IMR-90 (cell line): ENCODE data around the gene LTO1. TPM values are rescaled to one million over a fixed set of nuclear protein-coding genes. Genes with fewer than 3 reads are reported as not detected.

Source experiments
- ATAC-seq: fragments of 200-7000 bp; cut with Tn5 transposase; 2 replicates; pipeline ENCODE4 v1.9.1; 2020; ENCODE audit warnings: low read depth, mild to moderate bottlenecking, moderate library complexity
- BruUV-seq: library from RNA; stranded (reverse); fragments of 400-500 nt; replicated peaks from 2 replicates; lab custom pipeline; 2021; lab: Mats Ljungman, UMichigan
- CTCF ChIA-PET: fragments of 300-600 bp; formaldehyde crosslinking; extraction: SDS; loops from one replicate; lab custom pipeline; 2021; ENCODE audit warnings: antibody characterized with exemption; lab: Yijun Ruan, JAX
- POLR2A ChIA-PET: fragments of 300-600 bp; sonication (Branson Sonifier 250); formaldehyde crosslinking; loops from one replicate; lab custom pipeline; 2022; ENCODE audit warnings: antibody characterized with exemption; ENCODE audit not compliant: unreplicated experiment; lab: Charles Lee
- DNase-seq: peaks from one replicate; pipeline ENCODE4 v3.0.0; 2013
- H2AFZ ChIP-seq: replicated peaks from 2 replicates; pipeline ENCODE3; 2013; ENCODE audit warnings: low read length, mild to moderate bottlenecking; ENCODE audit not compliant: poor library complexity
- H2AK5ac ChIP-seq: 2 replicates; pipeline ENCODE4 v1.6.1; 2013; ENCODE audit warnings: low read depth, low read length, inconsistent platforms
- H2AK9ac ChIP-seq: replicated peaks from 2 replicates; pipeline ENCODE3; 2013; ENCODE audit warnings: mild to moderate bottlenecking, low read depth, low read length, moderate library complexity; ENCODE audit not compliant: poor library complexity
- H2BK120ac ChIP-seq: 2 replicates; pipeline ENCODE4 v1.6.1; 2013; ENCODE audit warnings: low read depth, low read length, inconsistent platforms
- H2BK15ac ChIP-seq: 3 replicates; pipeline ENCODE4 v1.6.1; 2013; ENCODE audit warnings: low read depth, low read length, inconsistent platforms
- H2BK20ac ChIP-seq: 2 replicates; pipeline ENCODE4 v1.6.1; 2013; ENCODE audit warnings: low read depth, mild to moderate bottlenecking, inconsistent platforms, low read length, moderate library complexity
- H2BK5ac ChIP-seq: 2 replicates; pipeline ENCODE4 v1.6.1; 2013; ENCODE audit warnings: mild to moderate bottlenecking, low read depth, low read length, inconsistent platforms; ENCODE audit not compliant: poor library complexity, severe bottlenecking
- H3K14ac ChIP-seq: replicated peaks from 2 replicates; pipeline ENCODE4 v1.6.1; 2013; ENCODE audit warnings: low read depth, low read length, inconsistent platforms
- H3K18ac ChIP-seq: 2 replicates; pipeline ENCODE4 v1.6.1; 2013; ENCODE audit warnings: low read depth, low read length, control low read depth
- H3K23ac ChIP-seq: 2 replicates; pipeline ENCODE4 v1.6.1; 2013; ENCODE audit warnings: low read depth, low read length, inconsistent platforms
- H3K27ac ChIP-seq: 2 replicates; pipeline ENCODE4 v1.5.1; 2013; ENCODE audit warnings: mild to moderate bottlenecking, control low read depth, low read length; ENCODE audit not compliant: insufficient read depth
- H3K27me3 ChIP-seq: 2 replicates; pipeline ENCODE4 v1.6.1; 2013; ENCODE audit warnings: low read length; ENCODE audit not compliant: control insufficient read depth, insufficient read depth
- H3K36me3 ChIP-seq: 2 replicates; pipeline ENCODE4 v1.6.1; 2013; ENCODE audit warnings: low read length, mixed read lengths; ENCODE audit not compliant: control insufficient read depth, insufficient read depth
- H3K4ac ChIP-seq: 2 replicates; pipeline ENCODE4 v1.6.1; 2013; ENCODE audit warnings: low read depth, low read length, inconsistent platforms
- H3K4me1 ChIP-seq: 2 replicates; pipeline ENCODE4 v1.6.1; 2013; ENCODE audit warnings: low read length, mixed read lengths; ENCODE audit not compliant: control insufficient read depth, insufficient read depth
- H3K4me2 ChIP-seq: 2 replicates; pipeline ENCODE4 v1.6.1; 2013; ENCODE audit warnings: low read depth, mild to moderate bottlenecking, control low read depth, low read length, moderate library complexity
- H3K4me3 ChIP-seq: 2 replicates; pipeline ENCODE4 v1.5.1; 2013; ENCODE audit warnings: low read depth, mild to moderate bottlenecking, control low read depth, low read length, moderate library complexity; ENCODE audit not compliant: insufficient read depth
- H3K56ac ChIP-seq: 2 replicates; pipeline ENCODE4 v1.6.1; 2013; ENCODE audit warnings: low read length, inconsistent platforms; ENCODE audit not compliant: insufficient read depth; ENCODE audit errors: extremely low read depth
- H3K79me1 ChIP-seq, 2 experiments: 2 replicates each; pipeline ENCODE4 v1.6.1; 2013; ENCODE audit warnings: low read length in 2 of 2, inconsistent platforms in 1 of 2, low read depth in 1 of 2
- H3K9ac ChIP-seq: 2 replicates; pipeline ENCODE4 v1.6.1; 2013; ENCODE audit warnings: low read depth, low read length, control low read depth
- H3K9me1 ChIP-seq: 2 replicates; pipeline ENCODE4 v1.6.1; 2013; ENCODE audit warnings: low read length, inconsistent platforms; ENCODE audit not compliant: insufficient read depth
- H3K9me3 ChIP-seq: 2 replicates; pipeline ENCODE4 v1.6.1; 2013; ENCODE audit warnings: low read length; ENCODE audit not compliant: control insufficient read depth, insufficient read depth
- H4K20me1 ChIP-seq: 2 replicates; pipeline ENCODE4 v1.6.1; 2013; ENCODE audit warnings: low read length, inconsistent platforms; ENCODE audit not compliant: insufficient read depth
- H4K5ac ChIP-seq: 2 replicates; pipeline ENCODE4 v1.6.1; 2013; ENCODE audit warnings: mild to moderate bottlenecking, low read depth, low read length, control low read depth
- H4K8ac ChIP-seq, 2 experiments: 2 replicates each; pipeline ENCODE4 v1.6.1; 2013; ENCODE audit warnings: low read depth in 2 of 2, low read length in 2 of 2, control low read depth in 1 of 2, inconsistent platforms in 1 of 2
- H4K91ac ChIP-seq: 2 replicates; pipeline ENCODE4 v1.6.1; 2013; ENCODE audit warnings: low read depth, low read length, inconsistent platforms; ENCODE audit not compliant: insufficient read depth
- BHLHE40 ChIP-seq: fragments of 150-350 bp; IDR thresholded peaks from 2 replicates; pipeline ENCODE4 v1.6.1; 2016; ENCODE audit warnings: mild to moderate bottlenecking, low read depth, low read length
- CEBPB ChIP-seq: IDR thresholded peaks from 2 replicates; pipeline ENCODE4 v1.6.1; 2012; ENCODE audit warnings: low read depth, low read length, improper control_type of control experiment
- CHD1 ChIP-seq: IDR thresholded peaks from 2 replicates; pipeline ENCODE4 v1.6.1; 2012; ENCODE audit warnings: low read depth, low read length, improper control_type of control experiment
- CTCF ChIP-seq: conservative IDR thresholded peaks from 2 replicates; pipeline ENCODE4 v1.5.1; 2012; ENCODE audit warnings: mild to moderate bottlenecking, low read depth, low read length, improper control_type of control experiment
- ELK1 ChIP-seq: fragments of 150-350 bp; IDR thresholded peaks from 2 replicates; pipeline ENCODE4 v1.6.1; 2016; ENCODE audit warnings: low read depth, mild to moderate bottlenecking, low read length, moderate library complexity, borderline replicate concordance
- FOS ChIP-seq: fragments of 150-350 bp; IDR thresholded peaks from 2 replicates; pipeline ENCODE4 v1.6.1; 2016; ENCODE audit warnings: low read depth, low read length
- MAFK ChIP-seq: IDR thresholded peaks from 2 replicates; pipeline ENCODE4 v1.6.1; 2012; ENCODE audit warnings: low read depth, low read length, improper control_type of control experiment
- MAZ ChIP-seq: IDR thresholded peaks from 2 replicates; pipeline ENCODE4 v1.6.1; 2012; ENCODE audit warnings: low read depth, mild to moderate bottlenecking, low read length, improper control_type of control experiment, moderate library complexity, borderline replicate concordance
- MXI1 ChIP-seq: IDR thresholded peaks from 2 replicates; pipeline ENCODE4 v1.6.1; 2012; ENCODE audit warnings: low read depth, mild to moderate bottlenecking, low read length, moderate library complexity, borderline replicate concordance
- NFE2L2 ChIP-seq: fragments of 150-350 bp; IDR thresholded peaks from 2 replicates; pipeline ENCODE4 v1.6.1; 2016; ENCODE audit warnings: low read depth, mild to moderate bottlenecking, low read length
- POLR2A ChIP-seq: IDR thresholded peaks from 2 replicates; pipeline ENCODE4 v1.6.1; 2012; ENCODE audit warnings: mild to moderate bottlenecking, low read depth, low read length
- RAD21 ChIP-seq: IDR thresholded peaks from 2 replicates; pipeline ENCODE4 v1.6.1; 2012; ENCODE audit warnings: low read length, improper control_type of control experiment
- RCOR1 ChIP-seq: IDR thresholded peaks from 2 replicates; pipeline ENCODE4 v1.6.1; 2012; ENCODE audit warnings: mild to moderate bottlenecking, low read length, improper control_type of control experiment; ENCODE audit not compliant: insufficient replicate concordance
- RFX5 ChIP-seq: IDR thresholded peaks from 2 replicates; pipeline ENCODE4 v1.8.0; 2012; ENCODE audit warnings: low read depth, mild to moderate bottlenecking, low read length, moderate library complexity
- SMC3 ChIP-seq: fragments of 150-350 bp; IDR thresholded peaks from 2 replicates; pipeline ENCODE4 v1.6.1; 2016; ENCODE audit warnings: low read depth, mild to moderate bottlenecking, antibody characterized with exemption, low read length, moderate library complexity
- USF2 ChIP-seq: fragments of 150-350 bp; IDR thresholded peaks from 2 replicates; pipeline ENCODE4 v1.6.1; 2017; ENCODE audit warnings: mild to moderate bottlenecking, antibody characterized with exemption, low read length, low read depth
- WGBS, 2 experiments: methylation state at CpG; one replicate each; pipeline versions ENCODE4 v1.1.5 to v1.1.7; 2013; ENCODE audit warnings: missing lambda C conversion rate in 2 of 2; ENCODE audit not compliant: insufficient read length in 1 of 2; ENCODE audit errors: extremely low coverage in 2 of 2; 5-methylcytosine and 5-hydroxymethylcytosine counted together
- dilution Hi-C: fragments of 300-500 bp; cut with HindIII; formaldehyde crosslinking; loops from one replicate; pipeline ENCODE4 v1.14.3; 2018; ENCODE audit warnings: low sequenced_read_pairs; ENCODE audit not compliant: unreplicated experiment
- in situ Hi-C: fragments of 300-500 bp; cut with MboI; formaldehyde crosslinking; loops from 3 replicates; pipeline ENCODE4 v1.14.3; 2019; ENCODE audit warnings: low sequenced_read_pairs, inconsistent platforms, mixed read lengths
- intact Hi-C: fragments of 100-400 bp; cut with micrococcal nuclease; formaldehyde crosslinking; loops from 2 replicates; pipeline ENCODE4 v1.10.0; 2022
- polyA plus RNA-seq, 3 experiments: library from polyadenylated mRNA; depleted of rRNA; stranded (reverse); fragments of >200 nt; gene quantifications; 2 replicates each; pipeline ENCODE4 v1.2.3, GENCODE V29; 2012; ENCODE audit warnings: low replicate concordance in 1 of 3
- total RNA-seq: library from RNA; depleted of rRNA; stranded (reverse); fragments of >200 nt; gene quantifications from 2 replicates; pipeline ENCODE4 v1.2.3, GENCODE V29; 2012

The LTO1 gene
- total and polyA plus RNA-seq, 2 of the 4 experiments (the other 2 are of a cell fraction), result 8.2 to 23.5 TPM

- Histone ChIP-seq H2BK120ac (no peak overlapping the region), H3K27me3 (no peaks in the 10 kb centered on the region), H3K4me2 (no peak overlapping the region), H2AK9ac (no peak overlapping the region), H2BK15ac (no peak overlapping the region), H2AK5ac (no peak overlapping the region), H3K27ac (no peak overlapping the region), H3K14ac (no peak overlapping the region), H2BK20ac (no peak overlapping the region), H3K4ac (no peak overlapping the region), H4K8ac (no peak overlapping the region), H3K56ac (no peak overlapping the region), H4K91ac (no peak overlapping the region), H3K9me3 (no peaks in the 10 kb centered on the region), H3K36me3 (peaks cover 30% of the 10 kb centered on the region), H3K23ac (no peak overlapping the region), H3K18ac (no peak overlapping the region), H4K20me1 (peaks cover 4% of the 10 kb centered on the region; the same call in 1 of the 2 replicates), H4K5ac (no peak overlapping the region), H2AFZ (no peak overlapping the region), H3K4me3 (no peak overlapping the region), H2BK5ac (no peak overlapping the region), H3K9me1 (no peaks in the 10 kb centered on the region), H3K9ac (no peak overlapping the region), H3K79me1 (peaks cover 5 to 28% of the 10 kb centered on the region in 2 experiments; a peak in 3 of 4 replicates), H3K4me1 (peaks cover 8% of the 10 kb centered on the region; the same call in 1 of the 2 replicates)
- ChIA-PET CTCF (no interaction called here), POLR2A (no interaction called here)
- intact Hi-C loops (no loop called here), dilution Hi-C loops (no loop called here), in situ Hi-C loops (loop anchor here (25.0 kb wide), 2 partner anchors 726 to 1051 kb away; no protein-coding TSS in a partner anchor)
- 94% methylated on average over 8 of the region's 13 CpGs; no CpG with 5 or more reads in 1 of the 2 experiments for WGBS, 2 experiments
- no peak for TF ChIP-seq POLR2A
- TF ChIP-seq CEBPB, result no peak
- TF ChIP-seq MXI1, result no peak
- no peak for TF ChIP-seq RFX5
- TF ChIP-seq RAD21, result no peak
- TF ChIP-seq NFE2L2, result no peak
- TF ChIP-seq CHD1, result no peak
- TF ChIP-seq MAZ, result no peak
- no peak for TF ChIP-seq RCOR1
- no peak for TF ChIP-seq CTCF
- no peak for TF ChIP-seq ELK1
- no peak for TF ChIP-seq BHLHE40
- TF ChIP-seq SMC3, result no peak
- TF ChIP-seq MAFK, result no peak
- no peak for TF ChIP-seq FOS
- no peak for TF ChIP-seq USF2
- DNase-seq (no peak), ATAC-seq (no peak)
- BruUV-seq, result no TSS peak
These were observed 12.3 kb downstream of the LTO1 start for GRCh38 chr11:69662806-69663205.
